ENCODE measurements around the gene TRIP11.

Gene TRIP11

DNA sequence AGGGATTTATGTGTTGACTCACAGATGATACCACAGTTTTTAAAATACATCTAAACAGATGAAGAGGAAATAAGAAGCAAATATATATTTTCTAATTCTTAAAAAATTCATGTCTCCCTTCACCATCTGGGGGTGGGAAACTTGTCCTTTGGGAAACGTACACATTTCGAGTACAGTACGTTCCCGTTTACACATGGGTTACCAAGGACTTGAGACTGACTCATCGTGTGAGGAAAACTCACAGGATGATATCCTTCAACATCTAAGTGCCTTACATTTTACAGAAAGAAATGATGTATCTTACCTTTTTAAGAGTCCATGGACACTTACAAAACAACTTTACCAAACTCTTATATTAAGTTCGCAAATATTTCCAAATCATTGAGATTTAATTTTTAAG, 76.4 kb downstream of the TRIP11 start:
- no peak for DNase-seq (ENCODE audit: low spot score)
- TF ChIP-seq, protein P1, sequence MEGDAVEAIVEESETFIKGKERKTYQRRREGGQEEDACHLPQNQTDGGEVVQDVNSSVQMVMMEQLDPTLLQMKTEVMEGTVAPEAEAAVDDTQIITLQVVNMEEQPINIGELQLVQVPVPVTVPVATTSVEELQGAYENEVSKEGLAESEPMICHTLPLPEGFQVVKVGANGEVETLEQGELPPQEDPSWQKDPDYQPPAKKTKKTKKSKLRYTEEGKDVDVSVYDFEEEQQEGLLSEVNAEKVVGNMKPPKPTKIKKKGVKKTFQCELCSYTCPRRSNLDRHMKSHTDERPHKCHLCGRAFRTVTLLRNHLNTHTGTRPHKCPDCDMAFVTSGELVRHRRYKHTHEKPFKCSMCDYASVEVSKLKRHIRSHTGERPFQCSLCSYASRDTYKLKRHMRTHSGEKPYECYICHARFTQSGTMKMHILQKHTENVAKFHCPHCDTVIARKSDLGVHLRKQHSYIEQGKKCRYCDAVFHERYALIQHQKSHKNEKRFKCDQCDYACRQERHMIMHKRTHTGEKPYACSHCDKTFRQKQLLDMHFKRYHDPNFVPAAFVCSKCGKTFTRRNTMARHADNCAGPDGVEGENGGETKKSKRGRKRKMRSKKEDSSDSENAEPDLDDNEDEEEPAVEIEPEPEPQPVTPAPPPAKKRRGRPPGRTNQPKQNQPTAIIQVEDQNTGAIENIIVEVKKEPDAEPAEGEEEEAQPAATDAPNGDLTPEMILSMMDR (IDR thresholded peaks at IDR 0.05; ENCODE audit: borderline replicate concordance, control extremely low read depth, extremely low read depth, insufficient read depth, missing control alignments) = no peak
- in situ Hi-C loops (cut with MboI; ENCODE audit: low sequenced_read_pairs, unreplicated experiment) = no loop called here

DNA sequence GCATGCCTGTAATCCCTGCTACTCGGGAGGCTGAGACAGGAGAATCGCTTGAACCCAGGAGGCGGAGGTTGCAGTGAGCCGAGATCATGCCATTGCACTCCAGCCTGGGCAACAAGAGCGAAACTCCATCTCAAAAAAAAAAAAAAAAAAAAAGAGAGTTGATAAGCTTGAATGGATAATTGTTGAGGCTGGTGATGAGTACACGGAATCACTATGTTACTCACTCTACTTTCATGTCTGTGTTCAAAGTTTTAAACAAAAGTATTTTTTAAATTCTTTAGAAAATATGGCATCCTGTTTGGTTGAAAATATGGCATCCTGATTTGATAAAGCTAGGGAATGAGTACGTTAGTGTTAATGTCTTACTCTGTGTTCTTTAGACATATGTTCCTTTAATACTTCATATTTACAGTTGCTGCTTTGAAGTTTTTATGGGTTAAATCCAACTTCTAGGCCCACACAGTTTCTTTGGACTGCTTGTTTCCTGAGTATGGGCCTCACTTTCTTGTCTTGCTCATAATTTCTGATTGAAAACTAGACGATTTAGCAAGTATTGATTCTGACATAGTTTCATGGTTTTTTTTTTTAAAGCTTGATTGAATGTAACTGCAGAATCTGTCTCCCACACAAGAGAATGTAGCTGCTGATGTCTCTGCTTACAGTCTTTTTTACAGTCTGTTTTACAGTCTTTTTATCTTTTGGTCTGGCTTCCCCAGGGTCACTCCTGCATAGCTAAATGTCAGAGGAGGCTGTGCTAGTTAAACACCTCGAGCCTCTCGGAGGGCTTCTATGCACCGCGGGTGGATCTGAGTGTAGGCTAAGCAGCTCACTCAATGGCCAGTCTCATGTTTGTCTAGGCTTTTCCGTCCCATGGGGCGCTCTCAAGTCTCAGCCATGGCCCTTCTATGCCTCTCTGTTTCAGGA, 78.3 kb downstream of the TRIP11 start:
- no peak for DNase-seq (ENCODE audit: low spot score)
- TF ChIP-seq, protein P1 (IDR thresholded peaks at IDR 0.05; ENCODE audit: borderline replicate concordance, control extremely low read depth, extremely low read depth, insufficient read depth, missing control alignments) = no peak
- in situ Hi-C loops (cut with MboI; ENCODE audit: low sequenced_read_pairs, unreplicated experiment) = no loop called here

DNA sequence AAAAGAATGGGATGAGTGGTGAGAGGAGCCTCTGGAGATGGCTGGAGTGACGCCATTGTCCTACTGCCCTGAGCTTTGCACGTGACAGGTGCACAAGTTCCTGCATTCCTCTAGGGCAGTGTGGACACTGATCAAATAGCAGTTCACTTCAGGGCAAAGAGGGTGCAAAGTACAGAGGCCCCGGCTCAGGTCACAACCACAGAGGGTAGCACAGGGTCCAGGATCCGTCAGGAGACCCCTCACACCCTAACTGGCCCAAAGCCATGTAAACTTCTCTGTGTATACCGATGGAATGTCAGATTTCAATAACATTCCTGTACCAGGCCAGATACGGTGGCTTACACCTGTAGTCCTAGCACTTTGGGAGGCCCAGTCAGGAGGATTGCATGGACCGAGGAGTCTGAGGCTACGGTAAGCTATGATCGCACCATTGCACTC, 82.0 kb downstream of the TRIP11 start:
- TF ChIP-seq, protein P1 (IDR thresholded peaks at IDR 0.05; ENCODE audit: borderline replicate concordance, control extremely low read depth, extremely low read depth, insufficient read depth, missing control alignments) = no peak
- no peak for DNase-seq (ENCODE audit: low spot score)
- in situ Hi-C loops (cut with MboI; ENCODE audit: low sequenced_read_pairs, unreplicated experiment) = no loop called here

DNA sequence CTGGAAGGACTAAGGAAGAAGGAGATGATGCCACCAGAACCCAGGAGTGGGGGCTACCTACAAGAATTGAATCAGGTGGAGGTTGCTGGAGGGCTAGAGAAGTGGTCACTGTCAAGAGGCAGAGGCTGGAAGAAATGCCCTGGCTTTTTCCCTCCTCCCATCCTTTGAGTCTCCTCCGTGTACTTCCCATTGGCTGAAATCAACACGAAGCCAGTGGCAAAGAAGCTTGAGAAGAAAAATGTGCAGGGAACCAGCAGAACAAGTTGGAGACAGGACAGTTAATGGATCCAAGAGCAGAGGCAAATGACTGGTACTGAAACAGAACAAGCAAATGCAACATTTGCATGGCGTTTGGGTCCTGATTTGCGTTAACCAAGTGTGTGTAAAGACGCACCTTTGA, 83.2 kb downstream of the TRIP11 start:
- TF ChIP-seq, protein P1 (IDR thresholded peaks at IDR 0.05; ENCODE audit: borderline replicate concordance, control extremely low read depth, extremely low read depth, insufficient read depth, missing control alignments) = no peak
- no peak for DNase-seq (ENCODE audit: low spot score)
- in situ Hi-C loops (cut with MboI; ENCODE audit: low sequenced_read_pairs, unreplicated experiment) = no loop called here

DNA sequence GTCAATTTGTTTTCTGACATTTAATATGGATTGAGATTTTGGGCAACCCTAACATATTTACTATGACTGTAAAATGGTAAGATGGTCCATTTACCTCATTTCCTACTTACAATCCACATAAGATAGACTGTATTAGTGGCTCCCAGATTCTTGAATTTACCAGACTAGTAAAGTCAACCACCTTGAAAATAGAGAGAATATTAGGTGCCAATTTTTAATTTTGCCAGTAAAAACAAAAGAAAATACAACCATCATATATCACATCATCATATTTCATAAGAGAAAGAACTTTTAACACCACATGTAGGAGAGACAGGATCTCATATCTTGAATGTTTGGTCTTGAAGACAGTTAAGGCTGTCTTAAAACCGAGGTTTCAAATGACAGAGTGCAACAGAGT, 84.7 kb downstream of the TRIP11 start:
- in situ Hi-C loops (cut with MboI; ENCODE audit: low sequenced_read_pairs, unreplicated experiment) = no loop called here
- TF ChIP-seq, protein P1 (IDR thresholded peaks at IDR 0.05; ENCODE audit: borderline replicate concordance, control extremely low read depth, extremely low read depth, insufficient read depth, missing control alignments) = no peak

DNA sequence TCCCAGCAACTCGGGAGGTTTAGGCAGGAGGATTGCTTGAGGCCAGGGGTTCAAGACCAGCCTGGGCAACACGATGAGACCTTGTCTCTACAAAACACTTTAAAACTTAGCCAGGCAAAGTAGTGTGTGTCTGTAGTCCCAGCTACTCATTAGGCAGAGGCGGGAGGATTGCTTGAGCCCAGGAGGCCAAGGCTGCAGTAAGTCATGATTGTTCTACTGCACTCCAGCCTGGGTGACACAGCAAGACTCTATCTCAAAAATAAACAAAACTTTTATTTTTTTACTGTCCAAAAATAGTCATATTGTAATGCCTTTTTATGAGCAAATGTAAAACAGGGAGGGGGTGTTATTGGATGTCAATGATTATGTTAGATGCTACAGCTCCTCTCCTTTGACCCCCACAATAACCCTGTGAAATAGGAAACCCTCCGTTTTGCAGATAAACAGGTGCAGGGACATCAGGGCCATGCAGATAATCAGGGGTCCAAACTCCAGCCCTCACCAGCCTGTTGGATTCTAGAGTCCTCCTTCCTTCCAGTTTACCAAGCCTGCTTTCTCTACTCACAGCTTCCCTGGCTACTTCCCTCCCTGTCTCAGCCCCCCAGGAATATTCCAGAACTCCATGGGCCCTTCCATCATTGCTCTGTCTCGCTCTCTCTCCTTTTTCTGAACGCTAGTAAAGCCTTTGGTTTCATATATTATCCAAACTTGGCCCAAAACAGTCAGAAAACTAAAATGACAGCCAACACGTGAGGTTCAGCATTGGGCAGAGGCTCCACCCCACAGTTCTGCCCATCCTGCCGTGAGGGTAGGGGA, 86.5 kb downstream of the TRIP11 start:
- in situ Hi-C loops (cut with MboI; ENCODE audit: low sequenced_read_pairs, unreplicated experiment) = no loop called here
- TF ChIP-seq, protein P1 (IDR thresholded peaks at IDR 0.05; ENCODE audit: borderline replicate concordance, control extremely low read depth, extremely low read depth, insufficient read depth, missing control alignments) = no peak
- DNase-seq (ENCODE audit: low spot score) = no peak

More for the DNA sequence above, 84.7 kb downstream of the TRIP11 start:
- no peak for DNase-seq (ENCODE audit: low spot score)

All from GM13976 (cell line).